BLaER1 (cell line): ENCODE data around the gene TYW1.
"Not testable (repeated sequence)": the region's sequence is repeated elsewhere in the genome, so short reads cannot be mapped to it uniquely, and the experiment has no call there.

Experiments used
- H3K27ac ChIP-seq: shearing (Covaris generic); formaldehyde crosslinking; 2 replicates; pipeline ENCODE4 v1.8.1; 2022
- H3K27me3 ChIP-seq: shearing (Covaris generic); formaldehyde crosslinking; 2 replicates; pipeline ENCODE4 v1.8.1; 2022
- H3K36me3 ChIP-seq: shearing (Covaris generic); formaldehyde crosslinking; 2 replicates; pipeline ENCODE4 v1.8.1; 2022
- H3K4me1 ChIP-seq: shearing (Covaris generic); formaldehyde crosslinking; 2 replicates; pipeline ENCODE4 v1.8.1; 2022
- H3K4me2 ChIP-seq: shearing (Covaris generic); formaldehyde crosslinking; 2 replicates; pipeline ENCODE4 v1.8.1; 2022
- H3K4me3 ChIP-seq: shearing (Covaris generic); formaldehyde crosslinking; 2 replicates; pipeline ENCODE4 v1.8.1; 2022
- H3K9ac ChIP-seq: shearing (Covaris generic); formaldehyde crosslinking; 2 replicates; pipeline ENCODE4 v1.8.1; 2022
- H3K9me3 ChIP-seq: shearing (Covaris generic); formaldehyde crosslinking; 2 replicates; pipeline ENCODE4 v1.8.1; 2022
- H4K20me1 ChIP-seq: shearing (Covaris generic); formaldehyde crosslinking; 2 replicates; pipeline ENCODE4 v1.8.1; 2022
- Cebpa-rat ChIP-seq: shearing (Covaris generic); IDR thresholded peaks from 2 replicates; pipeline ENCODE4 v1.8.1; 2022

TYW1 gene

DNA sequence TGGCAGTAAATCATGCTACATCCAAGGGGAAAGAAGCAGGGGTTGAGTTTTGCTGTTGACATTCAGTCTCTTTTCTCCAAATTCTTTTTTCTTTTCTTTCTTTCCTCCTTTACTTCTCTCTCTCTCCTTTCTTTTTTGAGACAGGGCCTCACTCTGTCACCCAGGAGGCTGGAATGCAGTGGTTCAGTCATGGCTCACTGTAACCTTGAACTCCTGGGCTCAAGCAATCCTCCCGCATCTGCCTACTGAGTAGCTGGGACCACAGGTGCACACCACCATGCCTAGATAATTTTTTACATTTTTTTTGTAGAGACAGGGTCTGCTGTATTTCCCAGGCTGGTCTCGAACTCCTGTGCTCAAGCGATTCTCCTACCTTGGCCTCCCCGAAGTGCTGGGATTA lies 36.4 kb upstream of the TYW1 start:
- H3K9ac ChIP-seq, result no peak overlapping the region
- no peaks in the 10 kb centered on the region for H3K27me3 ChIP-seq
- peaks cover 66% of the 10 kb centered on the region for H3K36me3 ChIP-seq
- H3K4me2 ChIP-seq, result no peak overlapping the region
- no peaks in the 10 kb centered on the region for H3K9me3 ChIP-seq
- H3K27ac ChIP-seq, result no peak overlapping the region
- no peak for TF ChIP-seq Cebpa-rat
- H4K20me1 ChIP-seq, result peaks cover 8% of the 10 kb centered on the region; the same call in 1 of the 2 replicates
- H3K4me1 ChIP-seq, result peaks cover 7% of the 10 kb centered on the region; the same call in 1 of the 2 replicates
- no peak overlapping the region for H3K4me3 ChIP-seq

DNA sequence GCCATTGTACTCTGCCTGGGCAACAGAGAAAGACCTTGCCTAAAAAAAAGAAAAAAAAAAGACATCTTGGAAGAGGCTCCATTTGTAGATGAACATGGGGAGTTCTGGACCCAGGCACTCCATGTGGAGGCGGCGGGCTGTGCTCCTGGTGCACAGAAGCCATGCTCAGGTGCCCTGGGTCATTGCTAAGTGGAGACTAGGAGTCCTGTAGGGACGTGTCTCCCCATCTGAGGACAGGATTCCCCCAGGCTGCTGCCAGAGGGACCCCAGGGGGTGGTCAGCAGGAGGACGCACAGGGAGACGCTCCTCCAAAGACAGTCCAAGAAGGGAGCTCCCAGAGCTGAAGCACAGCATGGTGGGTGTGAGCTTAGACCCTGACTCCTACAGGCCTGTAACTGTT lies 35.5 kb upstream of the TYW1 start:
- Histone ChIP-seq H3K4me3 (no peak overlapping the region), H3K27me3 (no peaks in the 10 kb centered on the region), H3K27ac (no peak overlapping the region), H3K4me2 (no peak overlapping the region), H4K20me1 (peaks cover 8% of the 10 kb centered on the region; the same call in 1 of the 2 replicates), H3K9ac (no peak overlapping the region), H3K9me3 (no peaks in the 10 kb centered on the region), H3K4me1 (peaks cover 7% of the 10 kb centered on the region; the same call in 1 of the 2 replicates), H3K36me3 (peaks cover 57% of the 10 kb centered on the region)
- TF ChIP-seq Cebpa-rat, result no peak

DNA sequence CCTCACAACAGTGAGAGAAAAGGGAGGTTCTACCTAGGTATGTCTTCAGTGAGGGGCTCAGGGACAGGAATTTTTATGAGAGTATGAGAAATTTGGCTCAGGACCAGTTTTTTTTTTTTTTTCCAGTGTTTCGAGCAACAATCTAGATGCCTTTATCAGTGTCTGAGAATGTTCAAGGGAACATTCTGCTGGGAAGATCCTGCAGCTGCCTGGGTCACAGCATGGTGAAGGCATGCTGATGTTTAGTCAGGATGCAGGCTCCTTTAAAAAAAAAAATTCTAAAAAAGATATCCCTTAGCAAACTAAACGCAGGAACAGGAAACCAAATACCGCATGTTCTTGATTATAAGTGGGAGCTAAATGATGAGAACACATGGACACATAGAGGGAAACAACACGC lies 32.2 kb upstream of the TYW1 start:
- no peak for TF ChIP-seq Cebpa-rat
- H3K27me3 ChIP-seq, result no peaks in the 10 kb centered on the region
- peaks cover 7% of the 10 kb centered on the region; the same call in 1 of the 2 replicates for H3K4me1 ChIP-seq
- H3K36me3 ChIP-seq, result peaks cover 25% of the 10 kb centered on the region
- no peak overlapping the region for H3K27ac ChIP-seq
- H3K4me3 ChIP-seq, result no peak overlapping the region
- H3K9me3 ChIP-seq, result no peaks in the 10 kb centered on the region
- peak overlapping the region; percentile 2; the same call in 1 of the 2 replicates for H3K4me2 ChIP-seq
- H4K20me1 ChIP-seq, result no peaks in the 10 kb centered on the region
- H3K9ac ChIP-seq, result no peak overlapping the region

- TF ChIP-seq Cebpa-rat, result no peak
- Histone ChIP-seq H3K9me3 (no peaks in the 10 kb centered on the region), H3K4me2 (no peak overlapping the region), H3K27me3 (no peaks in the 10 kb centered on the region), H3K36me3 (0 out of 2 replicates have a peak, but pooled peaks cover 4% of the 10 kb centered on the region), H3K9ac (no peak overlapping the region), H3K27ac (no peak overlapping the region), H3K4me1 (peaks cover 7% of the 10 kb centered on the region; the same call in 1 of the 2 replicates), H4K20me1 (no peaks in the 10 kb centered on the region), H3K4me3 (no peak overlapping the region)
Measured at GRCh38 chr7:66967029-66967428, 29.6 kb upstream of the TYW1 start.

- H3K36me3 ChIP-seq, H3K27ac ChIP-seq, H4K20me1 ChIP-seq, H3K9me3 ChIP-seq, H3K4me3 ChIP-seq, H3K27me3 ChIP-seq, H3K9ac ChIP-seq, H3K4me1 ChIP-seq, H3K4me2 ChIP-seq: not testable (repeated sequence)
Measured at GRCh38 chr7:66969001-66969400, 27.6 kb upstream of the TYW1 start.

DNA sequence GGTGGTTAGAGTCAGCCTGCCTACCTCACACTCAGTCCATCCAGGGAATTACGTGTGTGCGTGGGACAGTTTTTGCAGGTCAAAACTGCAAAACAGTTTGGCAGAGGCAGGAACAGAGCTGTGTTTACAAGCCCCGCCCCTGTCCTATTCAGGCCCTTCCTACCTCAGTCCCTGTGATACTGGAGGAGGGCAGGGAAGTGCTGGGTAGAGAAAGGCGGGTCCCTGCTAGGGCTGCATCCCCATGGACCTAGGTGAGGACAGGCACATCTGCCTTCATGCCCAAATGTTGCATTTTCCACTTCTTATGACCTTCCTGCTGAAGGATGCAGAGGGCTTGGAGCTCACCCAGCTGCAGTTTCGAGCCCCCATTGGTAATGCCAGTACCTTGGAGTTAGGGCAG lies 26.3 kb upstream of the TYW1 start:
- H3K9me3 ChIP-seq, result peaks cover 7% of the 10 kb centered on the region
- TF ChIP-seq Cebpa-rat, result no peak
- H3K9ac ChIP-seq, result no peak overlapping the region
- H3K4me3 ChIP-seq, result no peak overlapping the region
- H4K20me1 ChIP-seq, result no peaks in the 10 kb centered on the region
- H3K27ac ChIP-seq, result no peak overlapping the region
- H3K4me2 ChIP-seq, result no peak overlapping the region
- no peaks in the 10 kb centered on the region for H3K4me1 ChIP-seq
- H3K36me3 ChIP-seq, result no peaks in the 10 kb centered on the region
- H3K27me3 ChIP-seq, result no peaks in the 10 kb centered on the region

DNA sequence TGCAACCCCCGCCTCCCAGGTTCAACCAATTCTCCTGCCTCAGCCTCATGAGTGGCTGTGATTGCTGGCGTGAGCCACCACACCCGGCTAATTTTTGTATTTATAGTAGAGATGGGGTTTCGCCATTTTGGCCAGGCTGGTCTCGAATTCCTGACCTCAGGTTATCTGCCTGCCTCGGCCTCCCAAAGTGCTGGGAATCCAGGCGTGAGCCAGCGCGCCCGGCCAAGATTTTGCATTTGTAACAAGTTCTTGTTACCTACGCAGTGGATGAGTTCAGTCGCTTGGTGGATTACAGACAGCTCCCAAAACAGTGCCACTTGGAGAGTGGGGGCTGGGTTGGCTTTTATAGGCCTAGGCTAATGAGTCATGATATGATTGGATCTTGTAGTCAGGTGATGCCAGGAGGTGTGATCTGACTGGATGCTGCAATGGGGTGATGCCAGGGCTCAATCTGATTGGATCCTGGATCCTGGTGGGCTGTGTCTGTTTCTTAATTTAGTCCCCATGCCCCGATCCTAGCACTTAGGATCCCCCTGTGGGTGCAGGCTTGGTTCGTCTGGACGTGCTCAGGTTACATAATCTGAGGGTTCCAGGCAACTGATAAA lies 21.5 kb upstream of the TYW1 start:
- Histone ChIP-seq H3K27ac (no peak overlapping the region), H4K20me1 (no peaks in the 10 kb centered on the region)
- no peak for TF ChIP-seq Cebpa-rat

DNA sequence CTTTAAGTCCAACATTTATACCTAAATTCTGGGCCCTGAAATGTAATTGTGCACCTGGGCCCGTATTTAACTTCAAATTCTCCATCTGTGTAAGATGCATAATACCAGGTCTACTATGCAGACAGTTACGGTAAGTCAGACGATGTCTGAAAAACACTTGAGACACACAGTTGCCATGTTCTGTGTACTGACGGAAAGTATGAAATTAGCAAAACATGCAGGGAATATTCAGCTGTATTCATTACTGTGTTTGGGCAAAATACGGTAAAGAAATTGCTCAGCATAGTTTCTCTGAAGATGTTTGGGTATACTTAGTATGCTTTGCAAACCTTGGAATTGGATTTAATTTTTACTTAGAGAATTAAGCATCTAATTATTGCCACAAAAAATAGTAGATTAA lies 18.3 kb upstream of the TYW1 start:
- not testable (repeated sequence) for H3K27ac ChIP-seq, H3K27me3 ChIP-seq, H4K20me1 ChIP-seq, H3K9ac ChIP-seq, H3K4me1 ChIP-seq, H3K4me3 ChIP-seq, H3K36me3 ChIP-seq, H3K4me2 ChIP-seq
- H3K9me3 ChIP-seq, result peaks cover 47% of the 10 kb centered on the region

More for the DNA sequence above, 21.5 kb upstream of the TYW1 start:
- H3K27me3 ChIP-seq, result no peaks in the 10 kb centered on the region
- H3K9me3 ChIP-seq, result peaks cover 26% of the 10 kb centered on the region
- H3K36me3 ChIP-seq, result 0 out of 2 replicates have a peak, but pooled peaks cover 2% of the 10 kb centered on the region
- no peak overlapping the region for H3K4me2 ChIP-seq
- H3K4me1 ChIP-seq, result no peaks in the 10 kb centered on the region
- no peak overlapping the region for H3K9ac ChIP-seq
- no peak overlapping the region for H3K4me3 ChIP-seq

GRCh38 chr7:66979013-66979412 lies 17.6 kb upstream of the TYW1 start:
- H3K9ac ChIP-seq, H3K27me3 ChIP-seq, H3K36me3 ChIP-seq, H3K4me3 ChIP-seq, H3K4me2 ChIP-seq, H4K20me1 ChIP-seq, H3K27ac ChIP-seq, H3K4me1 ChIP-seq: not testable (repeated sequence)
- H3K9me3 ChIP-seq, result peaks cover 47% of the 10 kb centered on the region

GRCh38 chr7:66980336-66980735 lies 16.3 kb upstream of the TYW1 start:
- 0 out of 2 replicates have a peak overlapping the region, but pooled peaks have one; percentile 14 for H3K4me3 ChIP-seq
- H3K9me3 ChIP-seq, result peaks cover 39% of the 10 kb centered on the region
- H3K27me3 ChIP-seq, H4K20me1 ChIP-seq, H3K4me1 ChIP-seq, H3K36me3 ChIP-seq, H3K9ac ChIP-seq, H3K4me2 ChIP-seq, H3K27ac ChIP-seq: not testable (repeated sequence)

GRCh38 chr7:66989552-66989951 lies 7.1 kb upstream of the TYW1 start:
- H3K9ac ChIP-seq, H3K9me3 ChIP-seq: not testable (repeated sequence)
- peaks cover 64% of the 10 kb centered on the region for H3K36me3 ChIP-seq

GRCh38 chr7:66994051-66994450 lies 2.6 kb upstream of the TYW1 start:
- H3K27ac ChIP-seq, H3K27me3 ChIP-seq, H3K9ac ChIP-seq, H4K20me1 ChIP-seq, H3K9me3 ChIP-seq: not testable (repeated sequence)
- peaks cover 48% of the 10 kb centered on the region for H3K36me3 ChIP-seq
- H3K4me2 ChIP-seq, result peak overlapping the region; percentile 83
- peak overlapping the region; percentile 83; the same call in 1 of the 2 replicates for H3K4me3 ChIP-seq
- peaks cover 18% of the 10 kb centered on the region for H3K4me1 ChIP-seq

More at GRCh38 chr7:66989552-66989951, 7.1 kb upstream of the TYW1 start:
- peaks cover 12% of the 10 kb centered on the region for H3K4me1 ChIP-seq
- H3K27ac ChIP-seq, H3K27me3 ChIP-seq, H3K4me3 ChIP-seq, H4K20me1 ChIP-seq, H3K4me2 ChIP-seq: not testable (repeated sequence)

GRCh38 chr7:66994691-66995049 lies 2.0 kb upstream of the TYW1 start:
- H3K9me3 ChIP-seq, H3K27me3 ChIP-seq, H4K20me1 ChIP-seq: not testable (repeated sequence)
- Histone ChIP-seq H3K27ac (peak overlapping the region; percentile 79; the same call in 1 of the 2 replicates), H3K4me3 (peak overlapping the region; percentile 83), H3K4me2 (peak overlapping the region; percentile 83), H3K9ac (peak overlapping the region; percentile 86), H3K36me3 (peaks cover 48% of the 10 kb centered on the region), H3K4me1 (peaks cover 18% of the 10 kb centered on the region)

DNA sequence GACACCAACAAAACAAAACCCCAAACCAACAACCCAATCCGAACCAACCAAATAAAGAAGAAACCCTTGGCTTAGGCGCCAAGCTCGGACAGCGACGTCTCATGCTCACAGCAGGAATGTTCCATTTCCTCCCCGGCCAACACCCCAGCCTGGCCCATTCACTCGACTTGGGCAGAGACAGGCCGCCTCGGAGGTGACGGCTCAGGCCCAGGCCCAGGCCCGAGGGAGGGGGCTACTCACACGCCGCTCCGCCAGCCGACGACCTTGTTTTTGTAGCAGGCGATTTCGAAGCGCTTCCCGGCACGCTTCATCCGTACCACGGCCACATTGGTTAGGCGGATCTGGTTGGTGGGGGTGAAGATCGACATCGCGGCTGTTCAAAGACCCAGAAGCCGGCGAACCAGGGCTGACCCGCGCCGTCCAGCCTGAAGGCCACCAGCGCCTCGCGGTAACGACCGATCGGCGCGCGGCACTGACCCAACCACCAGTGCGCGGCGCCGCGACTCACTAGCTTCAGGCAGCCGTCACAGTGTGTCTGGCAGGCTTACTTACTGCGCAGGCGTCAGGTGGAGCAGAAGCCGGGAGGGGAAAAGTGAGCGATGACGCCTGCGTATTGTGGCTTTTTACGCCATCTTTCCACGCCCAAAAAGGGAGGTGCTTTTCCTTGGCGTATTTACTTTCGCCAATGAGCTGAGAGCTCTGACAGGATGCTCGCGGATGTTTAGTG lies 1.4 kb upstream of the TYW1 start, which contains the start of gene SBDS:
SBDS (minus strand) TSS at position 537 of the 727 bp plus-strand sequence; CDS start at position 368, 169 bp downstream.
- Histone ChIP-seq H3K9ac (peak within 1 kb of the TSS; percentile 88), H3K36me3 (peaks cover 50% of the 10 kb centered on the region), H3K4me2 (peak within 1 kb of the TSS; percentile 83), H3K27ac (peak within 1 kb of the TSS; percentile 79), H3K4me1 (peaks cover 18% of the 10 kb centered on the region), H3K4me3 (peak within 1 kb of the TSS; percentile 83)
- not testable (repeated sequence) for H3K27me3 ChIP-seq, H3K9me3 ChIP-seq, H4K20me1 ChIP-seq
